GM12874 (cell line): ENCODE measurements around the gene GULP1.

Experiments
- TF ChIP-seq, protein P1 (sequence below): IDR thresholded peaks from 2 replicates; pipeline ENCODE4 v1.5.1; 2011; ENCODE audit warnings: low read depth, mild to moderate bottlenecking, control low read depth, low read length, moderate library complexity; ENCODE audit not compliant: insufficient read depth

The GULP1 gene

GRCh38 chr2:188534875-188535274, 243.2 kb downstream of the GULP1 start:
- TF ChIP-seq, protein P1, sequence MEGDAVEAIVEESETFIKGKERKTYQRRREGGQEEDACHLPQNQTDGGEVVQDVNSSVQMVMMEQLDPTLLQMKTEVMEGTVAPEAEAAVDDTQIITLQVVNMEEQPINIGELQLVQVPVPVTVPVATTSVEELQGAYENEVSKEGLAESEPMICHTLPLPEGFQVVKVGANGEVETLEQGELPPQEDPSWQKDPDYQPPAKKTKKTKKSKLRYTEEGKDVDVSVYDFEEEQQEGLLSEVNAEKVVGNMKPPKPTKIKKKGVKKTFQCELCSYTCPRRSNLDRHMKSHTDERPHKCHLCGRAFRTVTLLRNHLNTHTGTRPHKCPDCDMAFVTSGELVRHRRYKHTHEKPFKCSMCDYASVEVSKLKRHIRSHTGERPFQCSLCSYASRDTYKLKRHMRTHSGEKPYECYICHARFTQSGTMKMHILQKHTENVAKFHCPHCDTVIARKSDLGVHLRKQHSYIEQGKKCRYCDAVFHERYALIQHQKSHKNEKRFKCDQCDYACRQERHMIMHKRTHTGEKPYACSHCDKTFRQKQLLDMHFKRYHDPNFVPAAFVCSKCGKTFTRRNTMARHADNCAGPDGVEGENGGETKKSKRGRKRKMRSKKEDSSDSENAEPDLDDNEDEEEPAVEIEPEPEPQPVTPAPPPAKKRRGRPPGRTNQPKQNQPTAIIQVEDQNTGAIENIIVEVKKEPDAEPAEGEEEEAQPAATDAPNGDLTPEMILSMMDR: no peak

- TF ChIP-seq, protein P1: no peak
These were observed 260.0 kb downstream of the GULP1 start for GRCh38 chr2:188551671-188552070.

- TF ChIP-seq, protein P1: no peak
These were observed 265.4 kb downstream of the GULP1 start for GRCh38 chr2:188557081-188557480.

DNA sequence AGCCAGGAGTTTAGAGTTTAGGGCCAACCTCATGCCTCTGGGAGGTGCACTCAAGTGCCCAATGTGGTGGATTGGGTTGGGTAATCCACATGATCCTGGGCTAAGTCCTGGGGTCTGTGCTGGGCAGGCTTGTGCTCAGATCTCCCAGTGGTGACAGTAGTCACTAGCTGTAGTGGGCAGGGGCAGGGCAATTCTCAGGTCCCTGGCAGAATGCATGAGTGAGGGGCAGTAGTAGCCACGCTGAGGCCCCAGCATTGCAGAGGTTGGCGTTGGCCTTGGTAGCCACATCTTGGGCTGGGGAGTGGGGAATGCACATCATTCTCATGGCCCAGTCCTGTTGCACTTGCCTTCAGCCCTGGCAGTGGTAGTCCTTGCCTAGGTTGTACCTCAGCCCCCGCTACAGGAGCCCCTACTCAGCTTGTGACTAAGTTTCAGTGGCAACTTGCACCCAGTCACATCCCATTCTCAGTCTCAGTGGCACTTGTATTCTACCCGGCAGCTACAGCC, 269.9 kb downstream of the GULP1 start:
- TF ChIP-seq, protein P1: no peak

DNA sequence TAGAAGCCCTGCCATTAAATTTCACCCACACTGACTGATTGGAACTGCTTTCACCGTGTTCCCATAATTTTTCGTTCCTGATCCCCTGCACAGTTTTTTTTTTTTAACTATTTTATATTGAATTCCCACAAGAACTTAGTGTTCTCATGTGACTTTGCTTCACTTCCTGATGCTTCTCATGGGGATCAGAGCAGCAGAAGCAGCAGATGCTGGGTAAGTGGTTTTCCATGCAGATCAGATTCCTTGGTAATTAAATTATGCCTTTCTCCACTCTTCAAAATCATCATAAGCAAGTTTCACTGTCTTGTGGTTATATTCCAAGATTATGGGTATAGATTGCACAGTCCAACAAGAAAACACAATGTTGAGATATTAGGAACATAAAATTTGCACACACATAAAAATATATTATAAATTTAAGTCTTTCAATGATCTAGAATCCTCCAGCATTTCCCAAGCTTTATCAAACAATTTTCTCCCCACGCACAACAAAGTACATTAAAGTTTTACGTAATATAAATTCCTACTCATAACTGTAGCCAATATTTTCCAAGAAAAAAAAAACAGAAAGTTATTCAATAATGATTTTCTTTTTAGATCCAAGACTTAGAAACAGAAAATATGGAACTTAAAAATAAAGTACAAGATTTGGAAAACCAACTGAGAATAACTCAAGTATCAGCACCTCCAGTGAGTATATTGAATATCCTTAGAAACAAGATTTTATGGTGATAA, 277.9 kb downstream of the GULP1 start:
- TF ChIP-seq, protein P1: no peak

DNA sequence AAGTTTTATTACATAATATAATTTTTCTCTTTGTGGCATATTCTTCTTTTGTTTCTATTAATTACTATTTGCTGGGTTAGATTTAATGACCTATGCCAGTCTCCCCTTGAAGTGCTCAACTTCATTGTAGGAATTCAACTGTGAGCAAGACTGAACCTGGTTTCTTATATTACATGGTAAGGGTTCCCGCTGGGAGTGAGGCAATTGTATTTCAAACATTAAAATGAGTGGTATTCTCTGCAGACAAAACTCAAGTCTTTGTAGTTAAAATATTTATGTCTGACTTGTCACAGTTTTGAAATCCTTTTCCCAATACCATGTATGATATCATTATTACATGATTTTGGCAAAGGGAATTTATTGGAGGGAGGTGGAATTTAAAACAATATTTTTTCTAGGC, 278.7 kb downstream of the GULP1 start:
- TF ChIP-seq, protein P1: no peak

DNA sequence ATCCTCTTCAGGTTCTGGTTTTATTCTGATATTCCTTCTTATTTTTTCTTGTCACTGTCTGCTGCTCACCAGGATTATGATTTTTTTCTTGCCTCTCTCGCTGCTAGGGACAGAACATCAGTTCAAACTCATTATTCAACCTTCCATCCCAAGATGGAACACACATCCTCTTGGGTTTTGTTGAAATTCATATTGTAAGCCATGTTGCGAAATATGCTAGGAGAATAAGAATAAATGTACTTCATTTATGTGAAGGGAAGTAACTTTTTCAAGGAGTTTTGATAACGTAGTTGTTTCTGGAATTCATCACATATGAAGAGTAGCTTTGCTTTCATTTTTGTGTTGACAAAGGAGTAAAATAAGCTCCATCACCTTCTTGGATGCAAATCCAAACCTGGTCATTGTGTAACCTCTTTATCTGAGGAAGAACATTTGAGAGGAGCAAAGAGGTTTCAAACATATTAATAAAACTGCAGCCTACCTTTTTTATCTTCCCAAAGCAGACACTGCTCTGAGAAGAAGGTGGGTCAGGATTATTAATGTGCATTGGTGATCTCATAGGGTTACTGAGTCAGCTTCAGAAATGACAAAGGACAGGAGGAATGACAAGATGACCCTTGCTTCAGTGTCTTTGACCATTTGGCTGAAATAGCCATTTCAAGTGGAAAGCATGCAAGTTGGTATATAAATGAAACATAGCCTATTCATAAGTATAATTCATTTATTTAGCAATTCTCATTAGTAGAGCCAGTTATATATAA, 280.0 kb downstream of the GULP1 start:
- TF ChIP-seq, protein P1: no peak
